22Rv1 (cell line): Measurements from ENCODE around the gene BIN1.

ENCODE experiments used
- ZFX ChIP-seq: fragments of 450-650 bp; IDR thresholded peaks from 2 replicates; pipeline ENCODE4 v1.6.1; 2017; ENCODE audit warnings: antibody characterized with exemption, borderline replicate concordance
- TF ChIP-seq, protein P1 (sequence below): fragments of 450-650 bp; IDR thresholded peaks from 2 replicates; pipeline ENCODE4 v1.5.1; 2017; ENCODE audit warnings: mild to moderate bottlenecking

DNA sequence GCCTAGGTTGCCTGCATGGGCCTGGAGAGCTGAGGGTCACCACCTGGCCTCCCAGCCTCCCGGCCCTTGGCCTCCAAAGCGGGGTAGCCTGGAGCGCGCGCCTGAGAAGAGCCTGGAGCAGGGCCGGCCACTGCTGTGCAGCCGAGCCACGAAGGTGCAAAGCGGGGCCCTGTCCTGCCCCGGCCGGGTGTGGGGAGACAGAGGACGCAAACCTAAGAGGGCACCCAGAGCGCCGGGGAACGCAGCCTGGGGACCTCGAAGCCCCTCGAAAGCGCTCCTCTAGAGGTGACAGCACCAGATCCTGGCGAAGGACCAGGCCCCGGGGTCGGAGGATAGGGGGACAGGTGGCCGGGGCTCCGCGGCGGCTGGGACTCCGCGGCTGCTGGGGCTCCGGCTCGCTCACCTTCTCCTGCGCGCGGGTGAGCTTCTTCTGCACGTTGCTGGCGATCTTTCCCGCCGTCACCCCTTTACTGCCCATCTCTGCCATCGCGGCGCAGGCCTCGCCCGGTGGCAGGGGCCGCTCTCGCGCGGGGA lies 430 bp downstream of the BIN1 start:
- TF ChIP-seq, protein P1, sequence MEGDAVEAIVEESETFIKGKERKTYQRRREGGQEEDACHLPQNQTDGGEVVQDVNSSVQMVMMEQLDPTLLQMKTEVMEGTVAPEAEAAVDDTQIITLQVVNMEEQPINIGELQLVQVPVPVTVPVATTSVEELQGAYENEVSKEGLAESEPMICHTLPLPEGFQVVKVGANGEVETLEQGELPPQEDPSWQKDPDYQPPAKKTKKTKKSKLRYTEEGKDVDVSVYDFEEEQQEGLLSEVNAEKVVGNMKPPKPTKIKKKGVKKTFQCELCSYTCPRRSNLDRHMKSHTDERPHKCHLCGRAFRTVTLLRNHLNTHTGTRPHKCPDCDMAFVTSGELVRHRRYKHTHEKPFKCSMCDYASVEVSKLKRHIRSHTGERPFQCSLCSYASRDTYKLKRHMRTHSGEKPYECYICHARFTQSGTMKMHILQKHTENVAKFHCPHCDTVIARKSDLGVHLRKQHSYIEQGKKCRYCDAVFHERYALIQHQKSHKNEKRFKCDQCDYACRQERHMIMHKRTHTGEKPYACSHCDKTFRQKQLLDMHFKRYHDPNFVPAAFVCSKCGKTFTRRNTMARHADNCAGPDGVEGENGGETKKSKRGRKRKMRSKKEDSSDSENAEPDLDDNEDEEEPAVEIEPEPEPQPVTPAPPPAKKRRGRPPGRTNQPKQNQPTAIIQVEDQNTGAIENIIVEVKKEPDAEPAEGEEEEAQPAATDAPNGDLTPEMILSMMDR, result no peak
- no peak for TF ChIP-seq ZFX
